ENCODE results near the gene P4HA2.

P4HA2 gene

DNA sequence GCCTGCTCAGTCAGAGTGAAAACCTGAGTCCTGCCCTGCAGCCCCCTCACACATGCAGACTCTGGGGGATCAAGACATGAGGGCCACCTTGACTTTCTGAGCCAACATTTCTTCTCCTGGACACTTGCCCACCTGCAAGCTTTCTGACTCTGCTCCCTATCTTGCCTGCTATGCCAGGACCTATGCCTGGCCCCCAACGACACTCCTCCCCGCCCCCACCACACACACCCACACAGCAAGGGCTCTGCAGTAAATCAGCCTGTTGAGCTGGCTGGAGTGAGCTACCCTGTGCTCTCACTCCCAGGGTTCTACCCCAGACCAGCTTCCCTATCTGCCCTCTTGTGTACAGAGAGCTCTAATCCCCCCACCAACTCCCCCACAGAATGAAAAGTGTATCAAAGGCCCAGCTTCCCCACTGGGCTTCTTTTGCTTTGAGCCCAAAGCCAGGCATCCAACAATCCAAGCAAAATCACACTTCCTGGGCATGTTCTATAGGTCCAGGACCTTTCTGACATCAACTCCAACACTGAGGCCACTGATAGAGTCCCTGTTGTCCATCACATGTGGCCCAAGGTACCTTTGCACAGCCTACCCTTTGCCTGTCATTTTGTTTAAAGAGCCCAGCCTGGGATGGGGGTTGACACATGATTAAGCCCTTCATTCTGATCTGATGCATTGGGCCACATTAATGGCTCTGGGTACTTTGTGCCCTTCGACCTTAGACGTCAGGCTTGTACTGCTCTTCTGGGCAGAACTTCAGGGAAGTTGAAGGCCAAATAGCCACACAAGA, 37.1 kb upstream of the P4HA2 start:
- DNase-seq (ENCODE audit: low read depth in 2 of 2): no peak

DNA sequence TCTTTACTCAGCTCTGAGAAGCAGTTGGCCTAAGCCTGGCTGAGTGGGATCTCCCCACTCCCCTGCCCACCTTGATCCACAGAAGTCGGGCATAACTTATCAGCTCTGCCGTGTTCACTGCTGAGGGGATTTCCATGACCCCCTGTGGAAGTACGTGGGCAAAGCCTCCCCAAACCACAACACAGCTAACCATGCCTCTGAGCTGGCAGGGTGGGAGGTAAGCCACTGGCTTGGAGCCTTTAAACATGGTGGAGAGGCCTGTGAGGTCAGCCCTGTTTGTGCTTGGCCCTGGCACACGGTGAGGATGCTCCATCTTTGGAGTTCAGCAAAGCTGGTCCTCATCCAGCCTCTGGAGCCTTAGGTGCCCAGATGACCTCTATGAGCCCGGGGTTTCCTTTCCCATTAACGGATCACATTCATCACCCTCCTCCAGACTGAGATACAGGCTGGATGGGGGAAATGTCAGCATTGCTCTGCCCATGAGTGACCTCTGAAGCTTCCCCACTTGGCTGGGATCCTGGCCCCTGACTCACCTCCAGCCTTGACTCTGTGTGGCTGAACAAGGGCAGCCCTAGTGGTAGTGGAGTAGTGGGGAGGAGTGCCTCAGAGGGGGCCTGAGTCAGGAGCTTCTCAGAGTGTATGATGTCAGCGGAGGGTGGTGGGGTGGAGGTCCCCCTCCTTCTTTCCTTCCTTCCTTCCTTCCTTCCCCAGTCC, 36.1 kb upstream of the P4HA2 start:
- no peak for DNase-seq (ENCODE audit: low read depth in 2 of 2)

DNA sequence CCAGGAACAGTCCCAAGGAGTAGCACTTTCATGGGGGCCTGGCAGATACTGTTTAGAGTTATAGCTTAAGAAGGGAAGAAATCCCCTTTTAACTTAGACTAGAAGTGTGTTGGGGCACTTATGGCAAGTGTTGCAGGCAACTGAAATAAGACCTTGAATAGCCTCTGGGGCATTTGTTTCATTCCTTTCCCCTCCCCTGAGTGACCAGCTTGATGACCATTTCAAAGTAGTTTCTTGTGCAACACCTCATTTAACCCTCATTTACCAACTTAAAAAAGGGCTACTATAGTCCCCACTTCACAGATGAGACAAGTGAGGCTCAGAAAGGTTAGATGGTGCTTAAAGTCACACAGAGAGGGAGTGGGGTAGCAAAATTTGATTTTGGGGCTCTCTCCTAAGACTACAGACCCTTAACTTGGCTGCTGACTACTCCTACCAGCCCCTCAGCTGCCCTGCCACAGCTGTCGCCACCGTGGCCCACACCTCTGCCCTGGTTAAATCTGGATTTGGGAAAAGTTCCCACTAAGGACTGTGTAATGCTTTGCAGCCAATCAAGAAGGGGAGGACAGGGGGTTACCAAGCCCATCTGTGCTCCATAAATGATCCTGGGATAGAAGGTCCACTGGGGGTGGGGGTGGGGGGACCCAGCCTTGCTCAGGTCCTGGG, 35.4 kb upstream of the P4HA2 start:
- DNase-seq (ENCODE audit: low read depth in 2 of 2): no peak

DNA sequence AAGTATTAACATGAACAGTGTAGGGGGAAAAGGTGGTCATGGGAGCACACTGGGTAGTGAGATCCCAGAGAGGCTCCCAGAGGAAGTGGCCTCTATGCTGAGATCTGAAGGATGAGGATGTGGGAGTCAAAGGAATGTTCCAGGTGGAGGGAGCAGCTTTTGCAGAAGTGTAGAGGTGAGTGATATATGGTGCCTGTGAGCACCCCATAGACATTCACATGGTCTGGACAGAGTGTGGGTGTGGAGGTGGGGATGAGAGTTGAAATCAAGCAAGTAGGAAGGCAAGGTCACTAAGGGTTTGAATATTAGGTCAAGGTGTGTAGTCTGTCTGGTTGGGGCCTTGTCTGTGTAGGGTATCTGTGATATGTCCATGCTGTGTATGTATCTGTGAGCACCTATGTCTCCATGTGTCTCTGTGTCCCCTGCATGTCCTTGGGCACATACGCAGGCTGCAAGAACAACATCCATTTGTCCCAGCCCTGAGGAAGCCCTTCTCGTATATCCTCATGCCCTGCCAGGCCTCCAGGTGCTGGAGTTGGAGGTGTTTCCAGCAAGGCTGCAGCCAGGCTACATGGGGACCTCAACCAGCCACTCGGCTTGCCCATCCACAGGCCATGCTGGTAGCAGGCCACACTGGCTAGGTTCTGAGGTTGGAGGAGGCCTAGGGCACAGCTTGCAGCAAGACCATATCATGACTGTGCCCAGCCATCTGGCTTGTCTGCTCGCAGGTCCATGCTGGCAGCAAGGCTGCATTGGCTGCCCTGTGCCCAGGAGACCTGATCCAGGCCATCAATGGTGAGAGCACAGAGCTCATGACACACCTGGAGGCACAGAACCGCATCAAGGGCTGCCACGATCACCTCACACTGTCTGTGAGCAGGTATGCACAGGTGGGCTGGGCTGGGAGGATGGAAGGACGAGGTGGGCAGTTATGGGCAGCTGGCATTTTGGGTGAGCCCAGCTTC, 34.5 kb upstream of the P4HA2 start:
- DNase-seq (ENCODE audit: low read depth in 2 of 2): no peak

DNA sequence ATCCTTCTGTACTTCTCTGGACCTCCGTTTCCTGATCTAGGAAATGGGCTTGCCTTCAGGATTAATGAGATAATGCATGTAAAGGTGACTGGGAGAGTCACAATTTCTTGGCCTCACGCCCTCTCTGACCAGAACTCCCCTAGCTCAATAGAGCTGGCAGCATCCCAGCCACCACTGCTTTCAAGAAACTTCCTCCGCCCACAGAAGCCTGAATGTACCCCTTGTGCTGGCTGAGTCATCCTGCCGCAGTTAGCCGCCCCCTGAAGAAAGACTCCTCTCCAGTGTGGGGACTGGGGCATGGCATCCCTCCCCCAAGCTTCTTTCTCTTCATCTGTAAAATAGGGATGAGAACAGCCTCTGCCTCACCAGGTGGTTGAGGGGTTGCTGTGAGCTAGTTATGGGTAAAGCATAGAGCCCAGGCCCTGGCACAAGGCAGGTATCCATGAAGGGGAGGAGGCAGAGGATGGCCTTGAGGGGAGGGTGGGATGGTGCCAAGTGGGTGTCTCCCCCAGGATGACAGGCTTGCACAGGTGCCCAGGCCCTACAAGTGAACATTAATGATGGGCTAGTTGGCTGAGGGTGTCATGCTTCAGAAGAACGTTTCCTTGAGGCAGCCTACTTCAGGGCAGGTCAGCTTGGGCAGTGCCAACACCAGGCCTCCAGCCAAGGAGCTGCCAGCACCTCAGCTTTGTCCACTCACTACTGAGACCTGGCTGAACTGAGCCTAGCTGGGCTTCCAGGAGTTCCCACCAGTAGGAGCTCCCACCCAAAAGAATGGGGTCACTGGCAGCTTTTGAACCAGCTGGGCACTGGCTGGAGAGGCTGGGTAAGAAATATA, 33.3 kb upstream of the P4HA2 start:
- peak; percentile 25 to 31 for DNase-seq (ENCODE audit: low read depth in 2 of 2)

DNA sequence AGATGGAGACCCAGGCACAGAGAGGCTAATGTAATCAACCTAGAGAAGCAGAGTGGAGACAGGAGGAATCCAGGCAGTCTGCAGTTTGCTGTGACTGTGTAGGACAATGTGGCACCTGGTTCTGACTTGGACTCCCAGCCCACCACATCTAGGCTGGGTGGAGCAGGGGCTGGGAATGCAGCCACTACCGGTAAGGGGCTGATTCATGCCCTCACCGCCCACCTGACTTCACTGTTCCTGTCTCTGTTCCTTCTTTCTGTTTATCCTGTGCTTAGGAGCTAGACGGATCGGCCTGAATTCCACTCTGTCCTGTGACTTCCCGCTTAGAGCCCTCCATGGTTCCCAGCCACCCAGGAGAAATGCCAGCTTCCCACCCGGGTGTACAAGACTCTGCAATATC, 32.4 kb upstream of the P4HA2 start:
- DNase-seq (ENCODE audit: low read depth in 2 of 2): no peak

DNA sequence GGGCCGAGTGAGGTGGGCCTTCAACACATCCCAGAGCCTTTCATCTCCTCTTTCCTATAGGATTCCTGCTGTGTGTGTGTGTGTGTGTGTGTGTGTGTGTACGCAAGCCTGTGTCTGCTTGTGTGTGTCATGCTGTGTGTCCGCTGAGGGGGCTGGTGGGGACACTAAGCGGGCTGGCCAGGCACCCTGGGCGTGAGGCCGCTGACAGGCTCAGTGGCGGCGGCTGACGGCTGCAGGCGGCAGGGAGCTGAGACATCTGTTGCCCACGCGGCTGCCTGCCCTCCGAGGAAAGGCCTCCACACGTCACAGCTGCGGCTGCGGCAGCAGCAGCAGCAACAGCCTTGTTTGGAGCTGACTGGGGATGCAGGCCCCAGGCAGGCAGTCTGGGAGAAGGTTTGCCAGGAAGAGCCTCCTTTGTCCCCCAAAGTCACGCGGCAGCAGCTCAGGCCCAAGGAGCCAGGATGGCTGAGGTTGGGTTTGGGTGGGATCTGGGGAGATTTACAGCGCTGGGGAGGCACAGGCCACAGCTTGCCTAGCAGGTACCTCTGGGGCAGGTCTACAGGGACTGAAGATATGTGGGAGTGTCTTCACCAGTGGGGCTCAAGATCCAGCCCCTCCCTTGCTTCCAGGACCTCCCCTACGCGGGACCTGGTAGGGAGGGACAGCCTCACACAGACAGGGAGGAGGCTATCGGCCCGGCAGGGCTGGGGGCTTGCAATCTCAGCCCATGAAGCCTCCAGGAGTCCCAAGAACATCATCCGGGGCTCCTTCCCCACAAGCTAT, 31.6 kb upstream of the P4HA2 start:
- DNase-seq (ENCODE audit: low read depth in 2 of 2): no peak

DNA sequence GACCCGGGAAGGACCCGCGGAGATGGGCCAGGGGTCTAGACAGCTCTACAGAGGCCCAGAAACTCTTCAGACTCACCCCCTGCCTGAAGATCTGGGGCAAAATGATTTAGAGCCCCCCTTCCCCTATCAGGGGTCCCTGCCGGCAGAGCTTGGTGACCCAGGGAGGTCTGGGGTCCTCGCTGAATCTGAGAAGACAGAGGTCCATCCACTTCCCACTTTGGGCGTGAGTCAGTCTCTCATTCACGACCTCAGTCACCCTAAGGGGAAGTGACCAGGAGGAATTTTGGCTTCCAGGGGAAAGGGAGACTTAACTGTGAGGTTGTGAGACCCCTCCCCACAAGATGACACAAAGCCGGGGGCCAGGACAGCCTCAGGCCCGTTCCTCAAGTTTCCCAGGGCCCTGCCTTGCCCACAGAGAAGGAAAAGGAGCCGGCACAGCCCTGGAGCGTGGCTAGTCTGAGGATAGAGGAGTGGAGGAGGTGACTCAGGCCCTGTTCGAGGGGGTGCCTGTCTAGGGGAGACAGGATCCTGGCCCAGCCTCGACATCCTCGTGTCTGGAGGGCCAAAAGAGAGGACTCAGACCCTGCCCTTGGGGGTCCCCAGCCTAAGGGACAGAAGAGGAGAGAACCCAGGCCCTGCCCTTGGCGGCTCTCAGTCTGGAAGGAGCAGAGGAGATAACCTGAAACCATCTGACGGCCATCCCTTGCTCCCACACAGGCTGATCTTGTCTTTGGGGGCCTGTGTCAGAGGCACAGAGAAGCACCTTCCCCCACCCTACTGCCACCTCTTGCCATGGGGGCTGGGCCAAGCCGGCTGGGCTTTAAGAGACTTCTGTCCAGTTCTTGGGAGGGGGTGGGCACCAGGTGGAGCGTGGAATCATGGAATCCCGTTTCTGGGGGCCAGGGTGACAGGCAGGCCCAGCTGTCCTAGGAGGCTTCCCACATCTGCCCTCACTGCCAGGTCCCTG, 30.7 kb upstream of the P4HA2 start:
- DNase-seq (ENCODE audit: low read depth in 2 of 2): no peak

DNA sequence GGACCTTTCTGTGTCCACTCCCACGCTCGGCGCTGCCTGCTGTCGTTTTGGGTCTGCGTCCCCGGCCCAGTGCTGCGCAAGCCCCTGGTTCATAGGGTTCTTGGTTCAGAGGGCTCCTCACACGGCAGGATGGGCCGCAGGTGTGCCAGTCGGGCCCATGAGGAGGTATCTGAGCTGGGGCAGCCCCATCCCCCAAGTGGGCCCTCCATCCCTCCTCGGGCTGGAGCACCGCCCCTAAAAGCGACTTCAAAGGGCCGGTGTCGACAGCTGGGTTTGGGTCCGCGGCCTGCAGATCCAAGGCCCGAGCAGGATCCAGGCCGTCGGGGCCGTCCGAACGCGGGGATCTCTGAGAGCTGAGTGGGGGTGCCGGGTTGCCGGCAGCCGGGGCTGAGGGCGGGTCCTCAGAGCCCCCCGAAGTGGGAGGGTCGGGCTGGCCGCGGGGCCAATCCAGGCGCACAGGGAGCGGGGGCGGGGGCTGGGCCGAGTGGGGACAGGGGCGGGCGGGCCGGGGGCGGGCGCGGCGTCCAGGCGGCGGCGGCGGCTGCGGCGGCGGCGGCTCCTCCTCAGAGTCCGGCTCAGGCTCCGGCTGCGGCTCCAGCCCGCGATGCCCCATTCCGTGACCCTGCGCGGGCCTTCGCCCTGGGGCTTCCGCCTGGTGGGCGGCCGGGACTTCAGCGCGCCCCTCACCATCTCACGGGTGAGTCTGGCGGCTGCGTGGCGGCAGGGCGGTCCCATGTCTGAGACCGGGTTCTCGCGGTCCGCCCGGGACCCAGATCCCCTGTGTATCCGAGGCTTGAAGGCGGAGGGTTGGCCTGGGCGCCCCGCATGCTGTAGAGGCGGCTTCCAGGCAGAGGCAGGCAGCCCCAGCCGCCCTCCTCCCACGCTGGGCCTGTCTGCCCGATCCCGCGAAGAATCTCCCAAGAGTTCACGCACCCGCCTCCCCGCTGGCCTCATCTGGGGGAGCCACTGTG, 29.8 kb upstream of the P4HA2 start, which contains the start of gene PDLIM4:
Gene PDLIM4 (plus strand): TSS at position 566 of the 971 bp plus-strand sequence. CDS start 39 bp downstream, at position 605.
- no peak for DNase-seq (ENCODE audit: low read depth in 2 of 2)

DNA sequence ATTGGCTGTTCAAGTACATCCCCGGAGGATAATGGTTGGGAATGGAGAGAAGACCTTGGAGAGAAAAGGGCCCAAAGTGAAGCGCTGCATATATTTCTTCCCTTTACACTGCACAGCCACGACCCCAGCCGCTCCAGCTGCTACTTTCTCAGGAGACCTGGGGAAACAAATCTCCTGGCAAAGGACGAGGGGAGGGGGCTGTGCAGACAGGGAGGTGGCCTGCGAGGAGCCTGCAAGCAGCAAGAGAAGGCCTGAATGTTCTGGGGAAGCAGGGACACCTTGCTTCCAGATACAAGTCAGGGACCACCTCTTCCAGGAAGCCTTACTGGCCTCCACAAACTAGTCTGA, 29.1 kb upstream of the P4HA2 start:
- no peak for DNase-seq (ENCODE audit: low read depth in 2 of 2)

DNA sequence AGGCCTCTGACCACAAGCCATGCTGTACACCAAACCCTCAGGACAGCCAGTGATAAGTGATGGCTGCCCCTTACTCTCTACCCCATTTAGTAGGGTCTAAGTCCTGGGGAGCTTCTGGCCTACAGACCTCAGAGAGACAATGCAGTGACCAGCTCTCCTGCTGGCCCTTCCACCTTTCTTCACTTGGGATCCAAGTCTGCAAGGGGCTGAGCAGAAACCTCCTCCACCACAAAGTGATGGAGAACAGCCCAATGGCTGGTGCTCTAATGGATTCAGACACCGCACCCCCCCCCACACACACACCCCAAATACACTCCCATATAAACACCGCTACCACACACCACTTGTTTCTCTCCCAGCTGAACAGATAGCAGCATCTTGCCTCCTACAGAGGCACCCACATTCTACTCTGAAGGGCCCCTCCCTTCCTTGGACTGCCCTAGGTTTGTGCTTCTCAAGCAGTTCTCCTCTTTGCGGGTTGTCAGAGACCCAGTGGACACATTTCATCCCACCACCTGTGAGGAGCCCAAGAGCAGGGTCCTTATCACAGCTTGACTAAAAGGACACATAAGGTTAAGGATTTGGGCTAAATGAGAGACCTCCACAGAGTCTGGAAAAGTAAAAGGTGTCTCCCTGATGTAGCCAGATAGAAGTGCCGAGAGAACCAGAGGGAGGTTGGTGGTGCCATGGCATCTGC, 28.6 kb upstream of the P4HA2 start:
- no peak for DNase-seq (ENCODE audit: low read depth in 2 of 2)

DNA sequence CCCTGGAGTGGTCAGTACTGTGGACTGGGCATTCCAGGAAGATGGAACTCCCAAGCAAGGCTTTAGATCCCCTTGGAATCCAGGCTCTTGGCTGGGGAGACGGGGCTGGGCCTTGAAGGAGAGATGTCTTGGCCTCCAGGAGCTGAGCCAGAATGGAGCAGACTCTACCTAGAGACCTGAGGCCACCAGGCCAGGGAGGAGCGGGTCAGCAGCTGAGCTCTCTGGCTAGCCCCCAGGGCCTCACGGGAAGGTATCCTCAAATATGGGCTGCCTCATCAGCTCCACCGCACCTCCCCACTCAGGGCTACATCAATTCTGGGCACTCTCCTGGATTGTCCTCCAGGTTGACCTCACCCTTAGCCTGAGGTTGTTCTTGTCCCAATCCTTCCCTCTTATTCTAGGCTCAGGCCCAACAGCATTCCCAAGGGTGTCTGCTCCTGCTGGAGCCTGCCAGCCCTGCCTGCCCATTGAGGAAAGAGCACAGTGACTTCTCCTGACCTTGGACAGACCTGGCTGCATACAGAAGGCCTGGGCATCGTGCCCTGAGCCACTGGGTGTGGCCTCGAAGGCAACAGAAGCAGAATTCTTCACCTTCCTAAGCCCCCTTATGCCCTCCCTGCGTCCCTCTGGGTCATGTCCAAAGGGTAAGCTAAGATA, 26.8 kb upstream of the P4HA2 start:
- no peak for DNase-seq (ENCODE audit: low read depth in 2 of 2)

DNA sequence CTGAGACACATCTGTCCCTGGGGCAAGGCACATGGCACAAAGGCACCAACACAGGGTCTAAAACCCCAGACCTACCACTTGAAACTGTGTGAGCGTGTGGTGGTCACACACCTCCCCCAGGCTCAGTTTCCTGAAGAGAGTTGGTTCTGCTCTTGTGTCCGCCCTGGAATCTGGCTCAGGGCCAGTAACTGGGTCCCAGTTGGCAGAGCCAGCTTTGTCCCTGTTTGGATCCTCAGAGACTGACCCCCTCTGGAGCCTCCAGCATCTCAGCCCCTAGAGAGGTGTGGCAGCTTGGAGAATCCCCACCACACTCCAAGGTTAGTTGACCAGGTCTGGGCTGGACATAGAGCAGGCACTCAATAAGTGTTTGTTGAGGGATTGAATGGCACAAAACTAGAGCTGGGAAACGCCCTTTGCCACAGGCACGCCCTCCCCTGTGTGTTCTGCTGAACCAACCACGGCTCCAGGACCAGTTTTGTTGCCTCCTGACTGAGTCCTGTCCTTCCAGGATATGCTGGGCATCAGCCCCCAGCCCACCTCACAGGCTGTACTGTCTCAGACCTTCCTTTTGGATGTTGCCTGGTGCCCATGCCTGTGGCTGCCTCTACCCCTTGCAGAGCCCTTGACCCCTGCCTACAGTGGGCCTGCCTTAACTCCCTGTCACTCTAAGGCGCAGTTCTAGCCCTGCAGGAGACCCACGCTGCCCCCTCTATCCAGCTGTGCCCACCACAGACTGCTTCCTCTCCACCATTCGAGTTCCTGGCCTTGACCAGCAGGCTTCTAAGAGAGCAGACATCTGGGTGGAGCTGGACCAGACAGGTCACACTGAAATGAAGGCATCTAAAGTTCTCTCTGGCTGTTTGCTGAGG, 26.0 kb upstream of the P4HA2 start:
- no peak for DNase-seq (ENCODE audit: low read depth in 2 of 2)

DNA sequence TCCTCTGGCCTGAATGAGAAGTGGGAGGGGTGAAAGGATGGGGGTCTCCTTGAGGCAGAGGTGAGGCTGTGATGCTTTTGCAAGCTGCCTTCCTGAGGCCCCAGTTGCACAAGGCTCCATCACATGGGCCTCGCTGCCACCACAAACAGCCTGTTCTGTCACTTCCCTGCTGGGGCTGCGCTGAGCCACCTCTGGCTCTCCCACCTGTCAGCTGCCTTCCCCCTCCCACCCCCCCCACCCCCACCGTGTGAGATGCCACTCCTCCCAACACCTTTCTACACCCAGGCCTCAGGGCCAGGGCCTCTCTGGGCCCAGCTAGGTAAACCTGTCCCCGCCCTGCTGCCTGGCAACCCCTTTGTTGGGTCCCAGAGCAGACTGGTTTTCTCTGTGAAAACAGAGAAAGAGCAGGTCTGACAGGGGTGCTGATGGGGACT, 25.4 kb upstream of the P4HA2 start:
- DNase-seq (ENCODE audit: low read depth in 2 of 2): no peak

DNA sequence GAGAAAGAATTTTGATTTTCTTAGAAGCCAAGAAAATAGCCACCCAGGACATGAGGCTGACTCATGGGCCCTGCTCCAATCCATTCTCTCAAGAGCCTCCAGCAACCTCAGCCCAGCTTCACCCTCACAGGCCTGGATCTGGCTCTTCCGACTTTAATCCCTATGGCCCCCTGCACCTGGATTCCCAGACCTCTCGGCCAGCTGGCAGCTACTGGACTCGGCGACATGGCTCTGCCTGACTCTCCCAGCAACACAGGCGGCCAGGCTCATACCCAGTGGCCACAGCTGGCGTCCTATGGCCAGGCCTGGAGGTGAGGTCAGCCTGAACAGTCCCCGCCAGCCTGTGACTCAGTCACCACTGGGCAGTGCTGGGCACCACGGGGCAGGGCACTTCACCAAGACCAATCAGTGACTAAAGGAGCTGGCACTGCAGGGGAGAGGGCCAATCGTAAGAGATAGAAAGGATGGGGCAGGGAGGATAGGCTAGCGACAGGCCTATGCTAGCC, 23.6 kb upstream of the P4HA2 start:
- DNase-seq (ENCODE audit: low read depth in 2 of 2): no peak
